ENCODE data around the gene F13B. TPM values are rescaled to one million over a fixed set of nuclear protein-coding genes. Genes with fewer than 3 reads are reported as not detected.
"Not testable (repeated sequence)": the region's sequence is repeated elsewhere in the genome, so short reads cannot be mapped to it uniquely, and the experiment has no call there.

Gene F13B
- total RNA-seq, 2 experiments from 2014 or later, result not detected

- Histone ChIP-seq H3K4me2 (ENCODE audit: low read length) (no peak overlapping the region), H3K36me3 (ENCODE audit: insufficient read depth, low read length) (peaks cover 77% of the 10 kb centered on the region), H3K4me1 (ENCODE audit: insufficient read depth, low read length, poor library complexity, severe bottlenecking) (no peaks in the 10 kb centered on the region), H3K9me2 (ENCODE audit: insufficient read depth, low read length) (no peaks in the 10 kb centered on the region), H3K27ac (ENCODE audit: low read depth, low read length, poor library complexity, severe bottlenecking) (no peak overlapping the region), H2AFZ (ENCODE audit: low read length) (no peak overlapping the region), H4K20me1 (ENCODE audit: insufficient read depth, low read length) (0 out of 2 replicates have a peak, but pooled peaks cover 7% of the 10 kb centered on the region), H3K79me2 (ENCODE audit: insufficient read depth, low read depth, low read length) (no peaks in the 10 kb centered on the region), H3K4me3 (ENCODE audit: low read depth, low read length, poor library complexity, severe bottlenecking) (no peak overlapping the region), H3K9me3 (ENCODE audit: low read length) (no peaks in the 10 kb centered on the region)
- no TSS peak for BruUV-seq (replicated peaks)
- TF ChIP-seq CTCF (conservative IDR thresholded peaks at IDR 0.05; ENCODE audit: low read length) (no peak), EZH2phosphoT487 (IDR thresholded peaks at IDR 0.05; ENCODE audit: borderline replicate concordance, low read depth, low read length) (no peak)
- no peak for DNase-seq (ENCODE audit: low spot score)
- intact Hi-C loops (cut with micrococcal nuclease; ENCODE audit: unreplicated experiment), result no loop called here
- POLR2A ChIA-PET, result interaction anchor here (0.5 to 1.3 kb wide), 4 partner anchors 8 to 1542 kb away, joined by 3 to 6 read pairs (median 5); no protein-coding TSS in a partner anchor
- CTCF ChIA-PET (ENCODE audit: unreplicated experiment), result no interaction called here
These were observed 33.6 kb upstream of the F13B start for GRCh38 chr1:197100677-197101076.

- no peaks in the 10 kb centered on the region for H3K9me2 ChIP-seq (ENCODE audit: insufficient read depth, low read length)
- H2AFZ ChIP-seq (ENCODE audit: low read length), result no peak overlapping the region
- peaks cover 72% of the 10 kb centered on the region for H3K36me3 ChIP-seq (ENCODE audit: insufficient read depth, low read length)
- no peak overlapping the region for H3K4me2 ChIP-seq (ENCODE audit: low read length)
- TF ChIP-seq CTCF (conservative IDR thresholded peaks at IDR 0.05; ENCODE audit: low read length) (no peak), EZH2phosphoT487 (IDR thresholded peaks at IDR 0.05; ENCODE audit: borderline replicate concordance, low read depth, low read length) (no peak)
- DNase-seq (ENCODE audit: low spot score), result no peak
- no peak overlapping the region for H3K4me3 ChIP-seq (ENCODE audit: low read depth, low read length, poor library complexity, severe bottlenecking)
- no TSS peak for BruUV-seq (replicated peaks)
- intact Hi-C loops (cut with micrococcal nuclease; ENCODE audit: unreplicated experiment), result no loop called here
- CTCF ChIA-PET (ENCODE audit: unreplicated experiment), result no interaction called here
- H4K20me1 ChIP-seq (ENCODE audit: insufficient read depth, low read length), result 0 out of 2 replicates have a peak, but pooled peaks cover 7% of the 10 kb centered on the region
- H3K79me2 ChIP-seq (ENCODE audit: insufficient read depth, low read depth, low read length), result no peaks in the 10 kb centered on the region
- H3K27ac ChIP-seq (ENCODE audit: low read depth, low read length, poor library complexity, severe bottlenecking), result no peak overlapping the region
- H3K4me1 ChIP-seq (ENCODE audit: insufficient read depth, low read length, poor library complexity, severe bottlenecking), result no peaks in the 10 kb centered on the region
- H3K9me3 ChIP-seq (ENCODE audit: low read length), result no peaks in the 10 kb centered on the region
- POLR2A ChIA-PET, result interaction anchor here (0.8 to 1.3 kb wide), 3 partner anchors 9 to 19 kb away, joined by 4 to 6 read pairs (median 6); no protein-coding TSS in a partner anchor
These were observed 32.4 kb upstream of the F13B start for GRCh38 chr1:197099444-197099843.

GRCh38 chr1:197096971-197097370, 29.9 kb upstream of the F13B start:
- peaks cover 70% of the 10 kb centered on the region for H3K36me3 ChIP-seq (ENCODE audit: insufficient read depth, low read length)
- intact Hi-C loops (cut with micrococcal nuclease; ENCODE audit: unreplicated experiment); H3K9me3 ChIP-seq (ENCODE audit: low read length); H3K4me1 ChIP-seq (ENCODE audit: insufficient read depth, low read length, poor library complexity, severe bottlenecking); DNase-seq (ENCODE audit: low spot score); H3K4me2 ChIP-seq (ENCODE audit: low read length); H2AFZ ChIP-seq (ENCODE audit: low read length); BruUV-seq (replicated peaks); H3K4me3 ChIP-seq (ENCODE audit: low read depth, low read length, poor library complexity, severe bottlenecking); H4K20me1 ChIP-seq (ENCODE audit: insufficient read depth, low read length); H3K79me2 ChIP-seq (ENCODE audit: insufficient read depth, low read depth, low read length); POLR2A ChIA-PET; CTCF ChIA-PET (ENCODE audit: unreplicated experiment); H3K9me2 ChIP-seq (ENCODE audit: insufficient read depth, low read length); H3K27ac ChIP-seq (ENCODE audit: low read depth, low read length, poor library complexity, severe bottlenecking): not testable (repeated sequence)

All from OCI-LY7 (cell line).